WTC11 (cell line): ENCODE results near the gene HNRNPR. TPM values are rescaled to one million over a fixed set of nuclear protein-coding genes. Genes with fewer than 3 reads are reported as not detected.

Experiments used
- ATAC-seq: fragments of 200-7000 bp; cut with Tn5 transposase; 2 replicates; pipeline ENCODE4 v1.10.0; 2021; ENCODE audit warnings: mild to moderate bottlenecking, moderate library complexity
- CTCF ChIA-PET: fragments of 300-600 bp; sonication (Branson Sonifier 250); formaldehyde crosslinking; loops from one replicate; lab custom pipeline; 2021; ENCODE audit warnings: antibody characterized with exemption; lab: Charles Lee
- POLR2A ChIA-PET: fragments of 350-600 bp; sonication (Branson Sonifier 250); formaldehyde crosslinking; loops from one replicate; lab custom pipeline; 2021; ENCODE audit warnings: antibody characterized with exemption; lab: Charles Lee
- DNase-seq: peaks from one replicate; pipeline ENCODE4 v3.0.0; 2021; ENCODE audit warnings: low spot score
- H3K27ac Mint-ChIP-seq: 2 replicates; pipeline ENCODE4 v1.8.0; 2021; ENCODE audit warnings: mixed read lengths
- H3K27me3 Mint-ChIP-seq: 2 replicates; pipeline ENCODE4 v1.8.0; 2021; ENCODE audit warnings: low read depth, mild to moderate bottlenecking, moderate library complexity, mixed read lengths
- H3K36me3 Mint-ChIP-seq: 2 replicates; pipeline ENCODE4 v1.8.0; 2021; ENCODE audit warnings: mixed read lengths
- H3K4me1 Mint-ChIP-seq: 2 replicates; pipeline ENCODE4 v1.8.0; 2022; ENCODE audit warnings: mixed read lengths
- H3K4me3 Mint-ChIP-seq: 2 replicates; pipeline ENCODE4 v1.8.0; 2021; ENCODE audit warnings: mild to moderate bottlenecking, moderate library complexity, mixed read lengths
- H3K9me3 Mint-ChIP-seq: 2 replicates; pipeline ENCODE4 v1.8.0; 2021; ENCODE audit warnings: mixed read lengths
- ATF1 ChIP-seq: sonication (generic); formaldehyde crosslinking; IDR thresholded peaks from 2 replicates; pipeline ENCODE4 v1.8.1; 2023; ENCODE audit warnings: mild to moderate bottlenecking, moderate library complexity, missing genetic modification reagents
- EMX1 ChIP-seq: fragments of 250-450 bp; sonication (Bioruptor Pico); IDR thresholded peaks from 2 replicates; pipeline ENCODE4 v1.8.0; 2021; ENCODE audit warnings: mild to moderate bottlenecking
- GRHL2 ChIP-seq: fragments of 250-450 bp; sonication (Bioruptor Pico); IDR thresholded peaks from 2 replicates; pipeline ENCODE4 v1.8.0; 2022; ENCODE audit warnings: mild to moderate bottlenecking, moderate library complexity; ENCODE audit not compliant: insufficient replicate concordance, severe bottlenecking
- NFATC4 ChIP-seq: fragments of 250-450 bp; sonication (Bioruptor Pico); IDR thresholded peaks from 2 replicates; pipeline ENCODE4 v1.9.0; 2021; ENCODE audit warnings: mild to moderate bottlenecking
- NFE2L1 ChIP-seq: sonication (generic); formaldehyde crosslinking; IDR thresholded peaks from 2 replicates; pipeline ENCODE4 v1.8.1; 2023; ENCODE audit warnings: missing genetic modification reagents
- SP1 ChIP-seq: sonication (generic); formaldehyde crosslinking; conservative IDR thresholded peaks from 2 replicates; pipeline ENCODE4 v1.8.1; 2022; ENCODE audit warnings: missing genetic modification reagents
- ZBTB21 ChIP-seq: sonication (generic); formaldehyde crosslinking; IDR thresholded peaks from 2 replicates; pipeline ENCODE4 v1.8.1; 2023; ENCODE audit warnings: mild to moderate bottlenecking, missing genetic modification reagents, borderline replicate concordance
- ZNF232 ChIP-seq: sonication (generic); formaldehyde crosslinking; IDR thresholded peaks from 2 replicates; pipeline ENCODE4 v1.8.0; 2022; ENCODE audit warnings: mild to moderate bottlenecking, missing genetic modification reagents
- ZNF396 ChIP-seq: fragments of 250-450 bp; sonication (Bioruptor Pico); IDR thresholded peaks from 2 replicates; pipeline ENCODE4 v1.8.0; 2021; ENCODE audit warnings: mild to moderate bottlenecking, moderate library complexity, borderline replicate concordance
- ZNF423 ChIP-seq: fragments of 250-450 bp; sonication (Bioruptor Pico); IDR thresholded peaks from 2 replicates; pipeline ENCODE4 v2.1.2; 2022; ENCODE audit warnings: mild to moderate bottlenecking, moderate library complexity
- total RNA-seq: library from RNA; stranded (reverse); gene quantifications from 3 replicates; pipeline ENCODE4 v1.2.3, GENCODE V29; 2021
- TF ChIP-seq, protein P1 (sequence below): sonication (generic); formaldehyde crosslinking; IDR thresholded peaks from 2 replicates; pipeline ENCODE4 v1.8.1; 2023; ENCODE audit warnings: mild to moderate bottlenecking, missing genetic modification reagents, borderline replicate concordance
- TF ChIP-seq, protein P2 (sequence below): sonication (generic); formaldehyde crosslinking; IDR thresholded peaks from 2 replicates; pipeline ENCODE4 v1.8.0; 2022; ENCODE audit warnings: missing genetic modification reagents
- TF ChIP-seq, protein P3 (sequence below): sonication (generic); formaldehyde crosslinking; IDR thresholded peaks from 2 replicates; pipeline ENCODE4 v1.8.1; 2023; ENCODE audit warnings: mild to moderate bottlenecking, missing genetic modification reagents, moderate library complexity
- TF ChIP-seq, protein P4 (sequence below): fragments of 250-450 bp; sonication (Bioruptor Pico); IDR thresholded peaks from 2 replicates; pipeline ENCODE4 v1.9.0; 2021; ENCODE audit warnings: moderate library complexity, mild to moderate bottlenecking, inconsistent platforms, borderline replicate concordance
- TF ChIP-seq, protein P5 (sequence below): sonication (generic); formaldehyde crosslinking; IDR thresholded peaks from 2 replicates; pipeline ENCODE4 v1.8.1; 2023; ENCODE audit warnings: mild to moderate bottlenecking, missing genetic modification reagents
- TF ChIP-seq, protein P6 (sequence below): sonication (generic); formaldehyde crosslinking; IDR thresholded peaks from 2 replicates; pipeline ENCODE4 v1.8.1; 2023; ENCODE audit warnings: mild to moderate bottlenecking, missing genetic modification reagents
- TF ChIP-seq, protein P7 (sequence below): fragments of 250-450 bp; sonication (Bioruptor Pico); IDR thresholded peaks from 2 replicates; pipeline ENCODE4 v2.1.2; 2022; ENCODE audit warnings: mild to moderate bottlenecking, moderate library complexity

The HNRNPR gene
- total RNA-seq, 1 experiment from 2014 or later = 178 TPM

DNA sequence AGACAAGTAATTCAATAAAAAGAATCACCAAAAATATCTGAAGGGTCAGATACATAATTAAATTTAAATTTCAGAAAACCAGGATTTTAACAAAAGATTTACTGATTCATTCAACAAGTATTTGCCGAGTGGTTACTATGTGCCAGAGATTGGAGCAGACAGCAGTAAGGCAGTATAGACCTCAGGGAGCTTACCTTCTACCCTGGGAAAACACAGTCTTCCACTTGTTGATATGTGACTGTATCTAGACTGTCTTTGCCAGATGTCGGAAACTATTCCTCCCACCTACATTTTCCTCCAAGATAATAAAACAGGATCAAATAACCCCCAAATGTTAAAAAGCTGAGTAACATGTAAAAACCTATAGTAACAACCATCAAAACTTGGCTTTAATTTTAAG lies 6.2 kb downstream of the HNRNPR start (continued):
- TF ChIP-seq, protein P1, sequence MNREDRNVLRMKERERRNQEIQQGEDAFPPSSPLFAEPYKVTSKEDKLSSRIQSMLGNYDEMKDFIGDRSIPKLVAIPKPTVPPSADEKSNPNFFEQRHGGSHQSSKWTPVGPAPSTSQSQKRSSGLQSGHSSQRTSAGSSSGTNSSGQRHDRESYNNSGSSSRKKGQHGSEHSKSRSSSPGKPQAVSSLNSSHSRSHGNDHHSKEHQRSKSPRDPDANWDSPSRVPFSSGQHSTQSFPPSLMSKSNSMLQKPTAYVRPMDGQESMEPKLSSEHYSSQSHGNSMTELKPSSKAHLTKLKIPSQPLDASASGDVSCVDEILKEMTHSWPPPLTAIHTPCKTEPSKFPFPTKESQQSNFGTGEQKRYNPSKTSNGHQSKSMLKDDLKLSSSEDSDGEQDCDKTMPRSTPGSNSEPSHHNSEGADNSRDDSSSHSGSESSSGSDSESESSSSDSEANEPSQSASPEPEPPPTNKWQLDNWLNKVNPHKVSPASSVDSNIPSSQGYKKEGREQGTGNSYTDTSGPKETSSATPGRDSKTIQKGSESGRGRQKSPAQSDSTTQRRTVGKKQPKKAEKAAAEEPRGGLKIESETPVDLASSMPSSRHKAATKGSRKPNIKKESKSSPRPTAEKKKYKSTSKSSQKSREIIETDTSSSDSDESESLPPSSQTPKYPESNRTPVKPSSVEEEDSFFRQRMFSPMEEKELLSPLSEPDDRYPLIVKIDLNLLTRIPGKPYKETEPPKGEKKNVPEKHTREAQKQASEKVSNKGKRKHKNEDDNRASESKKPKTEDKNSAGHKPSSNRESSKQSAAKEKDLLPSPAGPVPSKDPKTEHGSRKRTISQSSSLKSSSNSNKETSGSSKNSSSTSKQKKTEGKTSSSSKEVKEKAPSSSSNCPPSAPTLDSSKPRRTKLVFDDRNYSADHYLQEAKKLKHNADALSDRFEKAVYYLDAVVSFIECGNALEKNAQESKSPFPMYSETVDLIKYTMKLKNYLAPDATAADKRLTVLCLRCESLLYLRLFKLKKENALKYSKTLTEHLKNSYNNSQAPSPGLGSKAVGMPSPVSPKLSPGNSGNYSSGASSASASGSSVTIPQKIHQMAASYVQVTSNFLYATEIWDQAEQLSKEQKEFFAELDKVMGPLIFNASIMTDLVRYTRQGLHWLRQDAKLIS (CRISPR knock-in tag) = no peak
- TF ChIP-seq, protein P2, sequence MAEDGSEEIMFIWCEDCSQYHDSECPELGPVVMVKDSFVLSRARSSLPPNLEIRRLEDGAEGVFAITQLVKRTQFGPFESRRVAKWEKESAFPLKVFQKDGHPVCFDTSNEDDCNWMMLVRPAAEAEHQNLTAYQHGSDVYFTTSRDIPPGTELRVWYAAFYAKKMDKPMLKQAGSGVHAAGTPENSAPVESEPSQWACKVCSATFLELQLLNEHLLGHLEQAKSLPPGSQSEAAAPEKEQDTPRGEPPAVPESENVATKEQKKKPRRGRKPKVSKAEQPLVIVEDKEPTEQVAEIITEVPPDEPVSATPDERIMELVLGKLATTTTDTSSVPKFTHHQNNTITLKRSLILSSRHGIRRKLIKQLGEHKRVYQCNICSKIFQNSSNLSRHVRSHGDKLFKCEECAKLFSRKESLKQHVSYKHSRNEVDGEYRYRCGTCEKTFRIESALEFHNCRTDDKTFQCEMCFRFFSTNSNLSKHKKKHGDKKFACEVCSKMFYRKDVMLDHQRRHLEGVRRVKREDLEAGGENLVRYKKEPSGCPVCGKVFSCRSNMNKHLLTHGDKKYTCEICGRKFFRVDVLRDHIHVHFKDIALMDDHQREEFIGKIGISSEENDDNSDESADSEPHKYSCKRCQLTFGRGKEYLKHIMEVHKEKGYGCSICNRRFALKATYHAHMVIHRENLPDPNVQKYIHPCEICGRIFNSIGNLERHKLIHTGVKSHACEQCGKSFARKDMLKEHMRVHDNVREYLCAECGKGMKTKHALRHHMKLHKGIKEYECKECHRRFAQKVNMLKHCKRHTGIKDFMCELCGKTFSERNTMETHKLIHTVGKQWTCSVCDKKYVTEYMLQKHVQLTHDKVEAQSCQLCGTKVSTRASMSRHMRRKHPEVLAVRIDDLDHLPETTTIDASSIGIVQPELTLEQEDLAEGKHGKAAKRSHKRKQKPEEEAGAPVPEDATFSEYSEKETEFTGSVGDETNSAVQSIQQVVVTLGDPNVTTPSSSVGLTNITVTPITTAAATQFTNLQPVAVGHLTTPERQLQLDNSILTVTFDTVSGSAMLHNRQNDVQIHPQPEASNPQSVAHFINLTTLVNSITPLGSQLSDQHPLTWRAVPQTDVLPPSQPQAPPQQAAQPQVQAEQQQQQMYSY (CRISPR knock-in tag) = no peak
- TF ChIP-seq, protein P3, sequence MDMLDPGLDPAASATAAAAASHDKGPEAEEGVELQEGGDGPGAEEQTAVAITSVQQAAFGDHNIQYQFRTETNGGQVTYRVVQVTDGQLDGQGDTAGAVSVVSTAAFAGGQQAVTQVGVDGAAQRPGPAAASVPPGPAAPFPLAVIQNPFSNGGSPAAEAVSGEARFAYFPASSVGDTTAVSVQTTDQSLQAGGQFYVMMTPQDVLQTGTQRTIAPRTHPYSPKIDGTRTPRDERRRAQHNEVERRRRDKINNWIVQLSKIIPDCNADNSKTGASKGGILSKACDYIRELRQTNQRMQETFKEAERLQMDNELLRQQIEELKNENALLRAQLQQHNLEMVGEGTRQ (CRISPR knock-in tag) = no peak
- TF ChIP-seq, protein P4, sequence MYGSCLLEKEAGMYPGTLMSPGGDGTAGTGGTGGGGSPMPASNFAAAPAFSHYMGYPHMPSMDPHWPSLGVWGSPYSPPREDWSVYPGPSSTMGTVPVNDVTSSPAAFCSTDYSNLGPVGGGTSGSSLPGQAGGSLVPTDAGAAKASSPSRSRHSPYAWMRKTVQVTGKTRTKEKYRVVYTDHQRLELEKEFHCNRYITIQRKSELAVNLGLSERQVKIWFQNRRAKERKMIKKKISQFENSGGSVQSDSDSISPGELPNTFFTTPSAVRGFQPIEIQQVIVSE (CRISPR knock-in tag) = no peak
- TF ChIP-seq NFE2L1 = no peak
- TF ChIP-seq ZNF423 (CRISPR knock-in tag) = no peak
- TF ChIP-seq EMX1 (CRISPR knock-in tag) = no peak
- TF ChIP-seq, protein P5, sequence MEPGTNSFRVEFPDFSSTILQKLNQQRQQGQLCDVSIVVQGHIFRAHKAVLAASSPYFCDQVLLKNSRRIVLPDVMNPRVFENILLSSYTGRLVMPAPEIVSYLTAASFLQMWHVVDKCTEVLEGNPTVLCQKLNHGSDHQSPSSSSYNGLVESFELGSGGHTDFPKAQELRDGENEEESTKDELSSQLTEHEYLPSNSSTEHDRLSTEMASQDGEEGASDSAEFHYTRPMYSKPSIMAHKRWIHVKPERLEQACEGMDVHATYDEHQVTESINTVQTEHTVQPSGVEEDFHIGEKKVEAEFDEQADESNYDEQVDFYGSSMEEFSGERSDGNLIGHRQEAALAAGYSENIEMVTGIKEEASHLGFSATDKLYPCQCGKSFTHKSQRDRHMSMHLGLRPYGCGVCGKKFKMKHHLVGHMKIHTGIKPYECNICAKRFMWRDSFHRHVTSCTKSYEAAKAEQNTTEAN = no peak
- TF ChIP-seq ATF1 (CRISPR knock-in tag) = no peak

DNA sequence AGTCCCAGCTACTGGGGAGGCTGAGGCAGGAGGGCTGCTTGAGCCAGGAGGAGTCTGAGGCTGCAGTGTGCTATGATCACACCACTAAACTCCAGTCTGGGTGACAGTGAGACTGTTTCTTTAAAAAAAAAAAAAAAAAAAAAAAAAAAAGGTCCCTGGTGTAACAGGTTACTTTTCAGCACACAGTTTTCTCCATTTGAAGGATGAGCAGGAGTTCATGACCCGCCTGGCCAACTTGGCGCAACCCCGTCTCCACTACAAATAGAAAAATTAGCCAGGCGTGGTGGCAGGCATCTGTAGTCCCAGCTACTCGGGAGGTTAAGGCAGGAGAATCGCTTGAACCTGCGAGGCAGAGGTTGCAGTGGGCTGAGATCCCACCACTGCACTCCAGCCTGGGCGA lies 12.4 kb downstream of the HNRNPR start:
- Mint-ChIP-seq H3K36me3 (peaks cover 67% of the 10 kb centered on the region), H3K9me3 (no peaks in the 10 kb centered on the region), H3K27me3 (no peaks in the 10 kb centered on the region), H3K4me1 (no peaks in the 10 kb centered on the region), H3K4me3 (no peak overlapping the region), H3K27ac (no peak overlapping the region)
- DNase-seq = no peak
- ChIA-PET POLR2A (no interaction called here), CTCF (no interaction called here)
- ATAC-seq = no peak
- TF ChIP-seq NFE2L1 = no peak

DNA sequence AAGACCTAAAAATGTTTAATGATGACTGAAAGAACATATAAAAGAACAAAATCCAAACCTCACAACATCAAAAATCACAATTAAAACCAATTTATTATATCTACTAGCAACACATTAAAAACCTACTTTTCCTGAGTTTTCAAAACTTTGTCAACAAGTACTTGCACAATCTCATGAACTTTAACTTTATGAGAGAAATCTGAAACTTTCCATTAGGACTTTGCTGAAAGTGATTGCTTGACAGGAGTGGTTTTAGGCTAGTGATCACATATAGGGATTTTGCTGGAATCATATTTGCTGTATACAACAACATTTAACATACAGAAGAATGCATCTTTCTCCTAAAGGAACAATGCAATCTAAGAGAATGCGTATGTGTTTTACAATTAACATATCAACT lies 13.2 kb downstream of the HNRNPR start:
- Mint-ChIP-seq H3K36me3 (peaks cover 70% of the 10 kb centered on the region), H3K9me3 (no peaks in the 10 kb centered on the region), H3K4me3 (no peak overlapping the region), H3K4me1 (no peaks in the 10 kb centered on the region), H3K27me3 (no peaks in the 10 kb centered on the region), H3K27ac (no peak overlapping the region)
- ChIA-PET CTCF (no interaction called here), POLR2A (no interaction called here)
- ATAC-seq (no peak), DNase-seq (no peak)
- no peak for TF ChIP-seq ZBTB21 (CRISPR knock-in tag)
- no peak for TF ChIP-seq ZNF232 (CRISPR knock-in tag)
- no peak for TF ChIP-seq ZNF396 (CRISPR knock-in tag)
- TF ChIP-seq, protein P6, sequence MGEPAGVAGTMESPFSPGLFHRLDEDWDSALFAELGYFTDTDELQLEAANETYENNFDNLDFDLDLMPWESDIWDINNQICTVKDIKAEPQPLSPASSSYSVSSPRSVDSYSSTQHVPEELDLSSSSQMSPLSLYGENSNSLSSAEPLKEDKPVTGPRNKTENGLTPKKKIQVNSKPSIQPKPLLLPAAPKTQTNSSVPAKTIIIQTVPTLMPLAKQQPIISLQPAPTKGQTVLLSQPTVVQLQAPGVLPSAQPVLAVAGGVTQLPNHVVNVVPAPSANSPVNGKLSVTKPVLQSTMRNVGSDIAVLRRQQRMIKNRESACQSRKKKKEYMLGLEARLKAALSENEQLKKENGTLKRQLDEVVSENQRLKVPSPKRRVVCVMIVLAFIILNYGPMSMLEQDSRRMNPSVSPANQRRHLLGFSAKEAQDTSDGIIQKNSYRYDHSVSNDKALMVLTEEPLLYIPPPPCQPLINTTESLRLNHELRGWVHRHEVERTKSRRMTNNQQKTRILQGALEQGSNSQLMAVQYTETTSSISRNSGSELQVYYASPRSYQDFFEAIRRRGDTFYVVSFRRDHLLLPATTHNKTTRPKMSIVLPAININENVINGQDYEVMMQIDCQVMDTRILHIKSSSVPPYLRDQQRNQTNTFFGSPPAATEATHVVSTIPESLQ = no peak
- TF ChIP-seq NFATC4 = no peak
- TF ChIP-seq GRHL2 (CRISPR knock-in tag) = no peak
- TF ChIP-seq, protein P7, sequence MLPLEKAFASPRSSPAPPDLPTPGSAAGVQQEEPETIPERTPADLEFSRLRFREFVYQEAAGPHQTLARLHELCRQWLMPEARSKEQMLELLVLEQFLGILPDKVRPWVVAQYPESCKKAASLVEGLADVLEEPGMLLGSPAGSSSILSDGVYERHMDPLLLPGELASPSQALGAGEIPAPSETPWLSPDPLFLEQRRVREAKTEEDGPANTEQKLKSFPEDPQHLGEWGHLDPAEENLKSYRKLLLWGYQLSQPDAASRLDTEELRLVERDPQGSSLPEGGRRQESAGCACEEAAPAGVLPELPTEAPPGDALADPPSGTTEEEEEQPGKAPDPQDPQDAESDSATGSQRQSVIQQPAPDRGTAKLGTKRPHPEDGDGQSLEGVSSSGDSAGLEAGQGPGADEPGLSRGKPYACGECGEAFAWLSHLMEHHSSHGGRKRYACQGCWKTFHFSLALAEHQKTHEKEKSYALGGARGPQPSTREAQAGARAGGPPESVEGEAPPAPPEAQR (CRISPR knock-in tag) = no peak
- no peak for TF ChIP-seq SP1 (CRISPR knock-in tag)
